RWPE2 (cell line): ENCODE measurements around the gene IL17REL.

Experiments
- ATAC-seq: fragments of 200-7000 bp; cut with Tn5 transposase; 3 replicates; pipeline ENCODE4 v1.9.1; 2021; ENCODE audit warnings: low read depth
- DNase-seq: peaks from one replicate; pipeline ENCODE4 v3.0.0-alpha.2; 2020; ENCODE audit warnings: low spot score
- H3K27ac ChIP-seq: fragments of 450-650 bp; 2 replicates; pipeline ENCODE4 v1.5.1; 2017; ENCODE audit warnings: mild to moderate bottlenecking; ENCODE audit not compliant: poor library complexity, severe bottlenecking
- H3K27me3 ChIP-seq: fragments of 250-450 bp; sonication (Bioruptor Pico); 2 replicates; pipeline ENCODE4 v1.5.1; 2021; ENCODE audit warnings: mild to moderate bottlenecking, moderate library complexity; ENCODE audit not compliant: insufficient read depth, poor library complexity, severe bottlenecking
- H3K36me3 ChIP-seq: fragments of 250-450 bp; sonication (Bioruptor Pico); 2 replicates; pipeline ENCODE4 v1.5.1; 2020; ENCODE audit warnings: low read depth, mild to moderate bottlenecking, moderate library complexity
- H3K4me1 ChIP-seq: fragments of 250-450 bp; sonication (Bioruptor Pico); 2 replicates; pipeline ENCODE4 v1.5.1; 2021; ENCODE audit warnings: mild to moderate bottlenecking, moderate library complexity; ENCODE audit not compliant: insufficient read depth, poor library complexity, severe bottlenecking
- H3K4me3 ChIP-seq: fragments of 250-450 bp; sonication (Bioruptor Pico); 2 replicates; pipeline ENCODE4 v1.5.1; 2021; ENCODE audit warnings: mild to moderate bottlenecking, moderate library complexity; ENCODE audit not compliant: severe bottlenecking
- H3K9me3 ChIP-seq: fragments of 250-450 bp; sonication (Bioruptor Pico); 2 replicates; pipeline ENCODE4 v1.5.1; 2021; ENCODE audit warnings: mild to moderate bottlenecking, moderate library complexity; ENCODE audit not compliant: severe bottlenecking
- CTCF ChIP-seq: fragments of 450-650 bp; IDR thresholded peaks from one replicate; pipeline ENCODE4 v1.5.1; 2017; ENCODE audit warnings: mild to moderate bottlenecking, moderate library complexity; ENCODE audit not compliant: poor library complexity, severe bottlenecking

IL17REL gene

DNA sequence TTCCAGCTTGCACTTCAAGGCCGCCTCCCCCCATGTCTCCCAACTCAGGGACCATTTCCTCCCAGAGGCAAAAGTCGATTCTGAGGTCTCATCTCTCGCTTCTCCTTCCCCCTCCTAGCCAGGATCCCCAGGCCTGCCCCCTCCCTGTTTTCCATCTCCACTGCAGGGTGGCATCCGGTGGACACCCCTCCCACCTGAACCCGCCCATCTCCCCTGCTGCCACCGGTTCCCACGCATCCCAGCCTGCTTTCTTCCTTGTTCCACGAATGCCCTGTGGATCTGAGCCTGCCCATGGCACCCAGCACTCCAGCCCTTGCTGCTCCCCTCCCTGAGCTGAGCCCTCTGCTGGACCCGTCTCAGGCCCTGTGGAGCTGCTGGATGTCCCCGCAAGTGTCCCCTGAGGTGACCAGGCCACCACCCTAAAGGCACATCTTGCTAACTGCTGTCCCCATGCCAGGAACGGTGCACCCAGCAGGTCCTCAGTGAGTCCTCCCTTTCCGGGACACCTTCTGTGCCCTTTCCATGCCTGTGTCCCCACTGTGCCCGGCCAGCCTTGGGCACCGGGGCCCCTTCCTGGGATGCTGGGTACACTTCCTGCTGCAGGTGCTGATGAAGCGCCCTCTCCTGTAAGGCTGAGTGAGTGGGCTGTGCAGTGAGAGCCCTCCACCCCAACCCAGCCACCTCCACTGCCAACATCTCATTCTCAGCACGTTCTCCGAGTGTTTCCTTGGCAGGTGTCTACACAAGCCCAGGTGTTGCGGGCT, 936 bp downstream of the IL17REL start:
- H3K9me3 ChIP-seq = no peaks in the 10 kb centered on the region
- H3K4me3 ChIP-seq = no peak overlapping the region
- ATAC-seq = no peak
- H3K27me3 ChIP-seq = peaks cover 37% of the 10 kb centered on the region
- no peaks in the 10 kb centered on the region for H3K36me3 ChIP-seq
- TF ChIP-seq CTCF = no peak
- no peak for DNase-seq
- no peak overlapping the region for H3K27ac ChIP-seq
- H3K4me1 ChIP-seq = peaks cover 3% of the 10 kb centered on the region

- Histone ChIP-seq H3K27ac (no peak overlapping the region), H3K9me3 (no peaks in the 10 kb centered on the region), H3K36me3 (no peaks in the 10 kb centered on the region), H3K27me3 (peaks cover 37% of the 10 kb centered on the region), H3K4me1 (no peaks in the 10 kb centered on the region), H3K4me3 (no peak overlapping the region)
- no peak for TF ChIP-seq CTCF
- DNase-seq (no peak), ATAC-seq (no peak)
Observed at GRCh38 chr22:50010676-50011446, 1.7 kb downstream of the IL17REL start.

DNA sequence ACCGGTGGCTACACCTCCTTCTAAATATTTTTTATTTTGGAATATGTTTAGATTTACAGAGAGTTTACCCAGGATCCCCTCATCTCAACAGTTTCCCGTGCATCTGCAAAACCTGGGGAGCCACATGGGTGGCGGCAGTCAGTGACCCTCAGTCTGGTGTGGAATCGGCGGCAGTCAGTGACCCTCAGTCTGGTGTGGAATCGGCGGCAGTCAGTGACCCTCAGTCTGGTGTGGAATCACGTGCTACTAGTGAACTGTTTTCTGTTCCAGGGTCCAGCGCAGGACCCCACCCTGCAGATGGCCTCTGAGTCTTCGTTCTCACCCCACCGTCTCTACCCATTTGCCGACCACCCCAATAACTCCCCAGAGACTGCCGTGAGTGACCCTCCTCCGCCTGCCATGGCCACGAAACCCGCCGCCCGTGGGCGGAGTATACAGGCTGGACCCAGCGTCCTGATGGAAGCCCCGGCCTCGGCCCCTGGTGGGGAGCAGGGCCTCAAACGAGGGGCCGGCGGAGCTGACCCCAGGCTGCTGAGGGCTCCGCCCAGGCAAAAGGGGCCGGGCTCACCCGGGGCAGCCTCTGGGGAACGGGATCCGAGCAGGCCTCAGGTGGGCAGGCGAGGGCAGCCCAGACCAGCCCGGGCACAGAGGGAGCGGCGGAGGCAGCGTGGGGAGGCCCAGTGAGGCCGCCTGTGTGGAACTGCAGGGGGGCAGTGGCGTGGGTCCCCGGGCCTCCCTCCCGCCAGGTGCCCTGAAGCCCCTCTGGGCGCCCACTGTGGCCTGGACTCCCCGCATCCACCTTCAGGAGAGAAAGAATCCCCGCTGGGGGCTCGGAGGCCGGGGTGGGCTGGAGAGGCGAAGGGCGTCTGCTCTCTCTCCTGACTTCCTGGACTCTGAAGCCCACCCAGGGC, 2.5 kb downstream of the IL17REL start:
- TF ChIP-seq CTCF = no peak
- H3K36me3 ChIP-seq = no peaks in the 10 kb centered on the region
- H3K4me3 ChIP-seq = no peak overlapping the region
- no peak overlapping the region for H3K27ac ChIP-seq
- no peak for ATAC-seq
- no peaks in the 10 kb centered on the region for H3K9me3 ChIP-seq
- H3K4me1 ChIP-seq = no peaks in the 10 kb centered on the region
- H3K27me3 ChIP-seq = peaks cover 37% of the 10 kb centered on the region
- no peak for DNase-seq

DNA sequence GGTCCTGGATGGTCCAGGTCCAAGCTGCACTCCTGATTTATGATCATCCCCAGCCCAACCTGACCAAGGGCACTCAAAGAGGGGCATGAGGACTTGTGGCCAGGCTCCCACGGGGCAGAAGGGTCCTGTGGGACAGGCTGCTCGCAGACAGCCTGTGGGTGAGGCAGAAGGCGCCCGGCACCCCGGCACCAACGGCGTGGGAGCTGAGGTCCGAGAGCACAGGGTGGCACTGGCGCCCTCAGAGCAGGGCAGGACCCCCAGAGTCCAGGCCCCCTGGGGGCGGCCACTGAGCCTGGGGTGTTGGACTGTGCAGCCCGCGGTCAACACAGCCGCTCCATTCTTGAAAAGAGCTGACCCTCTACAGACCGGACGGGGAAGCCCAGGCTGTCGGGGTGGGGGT, 3.3 kb downstream of the IL17REL start:
- Histone ChIP-seq H3K27ac (no peak overlapping the region), H3K36me3 (no peaks in the 10 kb centered on the region), H3K4me3 (no peak overlapping the region), H3K9me3 (no peaks in the 10 kb centered on the region), H3K27me3 (peaks cover 30% of the 10 kb centered on the region), H3K4me1 (no peaks in the 10 kb centered on the region)
- no peak for TF ChIP-seq CTCF
- DNase-seq = no peak
- no peak for ATAC-seq
